Type B pancreatic cell (in vitro differentiated cells): Measurements from ENCODE around the gene SMC6. TPM values are rescaled to one million over a fixed set of nuclear protein-coding genes. Genes with fewer than 3 reads are reported as not detected.

ENCODE experiments used
- DNase-seq: peaks from one replicate; pipeline ENCODE4 v3.0.0; 2021; ENCODE audit warnings: mixed read lengths; ENCODE audit not compliant: unreplicated experiment; ENCODE audit errors: extremely low spot score
- H3K27ac Mint-ChIP-seq: 2 replicates; pipeline ENCODE4 v1.8.0; 2021; ENCODE audit warnings: mild to moderate bottlenecking, mixed read lengths
- H3K27me3 Mint-ChIP-seq: 2 replicates; pipeline ENCODE4 v1.8.0; 2021; ENCODE audit warnings: mixed read lengths
- H3K36me3 Mint-ChIP-seq: 2 replicates; pipeline ENCODE4 v1.8.0; 2021; ENCODE audit warnings: mixed read lengths
- H3K4me1 Mint-ChIP-seq: one replicate; pipeline ENCODE4 v1.8.0; 2021; ENCODE audit warnings: mixed read lengths; ENCODE audit not compliant: unreplicated experiment
- H3K4me3 Mint-ChIP-seq: 2 replicates; pipeline ENCODE4 v1.8.0; 2021; ENCODE audit warnings: mild to moderate bottlenecking, mixed read lengths
- H3K9me3 Mint-ChIP-seq: 2 replicates; pipeline ENCODE4 v1.8.0; 2021; ENCODE audit warnings: mixed read lengths
- total RNA-seq: library from RNA; stranded (reverse); gene quantifications from 2 replicates; pipeline ENCODE4 v1.2.1, GENCODE V29; 2021; ENCODE audit warnings: low replicate concordance
- TF ChIP-seq, protein P1 (sequence below): fragments of 200-600 bp; sonication (generic); conservative IDR thresholded peaks from 2 replicates; pipeline ENCODE4 v1.5.0; 2021; ENCODE audit warnings: antibody characterized with exemption, mild to moderate bottlenecking

SMC6 gene
- total RNA-seq, 1 donor from 2014 or later: 30.5 TPM

- Mint-ChIP-seq H3K27me3 (no peaks in the 10 kb centered on the region), H3K4me1 (no peaks in the 10 kb centered on the region), H3K9me3 (no peaks in the 10 kb centered on the region), H3K36me3 (peaks cover 18% of the 10 kb centered on the region), H3K4me3 (no peak overlapping the region), H3K27ac (no peak overlapping the region)
- no peak for DNase-seq
- TF ChIP-seq, protein P1, sequence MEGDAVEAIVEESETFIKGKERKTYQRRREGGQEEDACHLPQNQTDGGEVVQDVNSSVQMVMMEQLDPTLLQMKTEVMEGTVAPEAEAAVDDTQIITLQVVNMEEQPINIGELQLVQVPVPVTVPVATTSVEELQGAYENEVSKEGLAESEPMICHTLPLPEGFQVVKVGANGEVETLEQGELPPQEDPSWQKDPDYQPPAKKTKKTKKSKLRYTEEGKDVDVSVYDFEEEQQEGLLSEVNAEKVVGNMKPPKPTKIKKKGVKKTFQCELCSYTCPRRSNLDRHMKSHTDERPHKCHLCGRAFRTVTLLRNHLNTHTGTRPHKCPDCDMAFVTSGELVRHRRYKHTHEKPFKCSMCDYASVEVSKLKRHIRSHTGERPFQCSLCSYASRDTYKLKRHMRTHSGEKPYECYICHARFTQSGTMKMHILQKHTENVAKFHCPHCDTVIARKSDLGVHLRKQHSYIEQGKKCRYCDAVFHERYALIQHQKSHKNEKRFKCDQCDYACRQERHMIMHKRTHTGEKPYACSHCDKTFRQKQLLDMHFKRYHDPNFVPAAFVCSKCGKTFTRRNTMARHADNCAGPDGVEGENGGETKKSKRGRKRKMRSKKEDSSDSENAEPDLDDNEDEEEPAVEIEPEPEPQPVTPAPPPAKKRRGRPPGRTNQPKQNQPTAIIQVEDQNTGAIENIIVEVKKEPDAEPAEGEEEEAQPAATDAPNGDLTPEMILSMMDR: no peak
Observed at GRCh38 chr2:17733599-17733998, 20.0 kb downstream of the SMC6 start.

GRCh38 chr2:17729880-17730279 lies 23.7 kb downstream of the SMC6 start:
- H3K36me3 Mint-ChIP-seq: peaks cover 19% of the 10 kb centered on the region

GRCh38 chr2:17728210-17728609 lies 25.4 kb downstream of the SMC6 start:
- Mint-ChIP-seq H3K27ac (no peak overlapping the region), H3K4me1 (no peaks in the 10 kb centered on the region), H3K36me3 (peaks cover 15% of the 10 kb centered on the region), H3K4me3 (no peak overlapping the region), H3K9me3 (no peaks in the 10 kb centered on the region), H3K27me3 (no peaks in the 10 kb centered on the region)
- no peak for DNase-seq
- TF ChIP-seq, protein P1: no peak

More at GRCh38 chr2:17729880-17730279, 23.7 kb downstream of the SMC6 start:
- H3K27ac Mint-ChIP-seq: no peak overlapping the region
- H3K4me3 Mint-ChIP-seq: no peak overlapping the region
- H3K27me3 Mint-ChIP-seq: no peaks in the 10 kb centered on the region
- H3K9me3 Mint-ChIP-seq: no peaks in the 10 kb centered on the region
- DNase-seq: no peak
- TF ChIP-seq, protein P1: no peak
- no peaks in the 10 kb centered on the region for H3K4me1 Mint-ChIP-seq

DNA sequence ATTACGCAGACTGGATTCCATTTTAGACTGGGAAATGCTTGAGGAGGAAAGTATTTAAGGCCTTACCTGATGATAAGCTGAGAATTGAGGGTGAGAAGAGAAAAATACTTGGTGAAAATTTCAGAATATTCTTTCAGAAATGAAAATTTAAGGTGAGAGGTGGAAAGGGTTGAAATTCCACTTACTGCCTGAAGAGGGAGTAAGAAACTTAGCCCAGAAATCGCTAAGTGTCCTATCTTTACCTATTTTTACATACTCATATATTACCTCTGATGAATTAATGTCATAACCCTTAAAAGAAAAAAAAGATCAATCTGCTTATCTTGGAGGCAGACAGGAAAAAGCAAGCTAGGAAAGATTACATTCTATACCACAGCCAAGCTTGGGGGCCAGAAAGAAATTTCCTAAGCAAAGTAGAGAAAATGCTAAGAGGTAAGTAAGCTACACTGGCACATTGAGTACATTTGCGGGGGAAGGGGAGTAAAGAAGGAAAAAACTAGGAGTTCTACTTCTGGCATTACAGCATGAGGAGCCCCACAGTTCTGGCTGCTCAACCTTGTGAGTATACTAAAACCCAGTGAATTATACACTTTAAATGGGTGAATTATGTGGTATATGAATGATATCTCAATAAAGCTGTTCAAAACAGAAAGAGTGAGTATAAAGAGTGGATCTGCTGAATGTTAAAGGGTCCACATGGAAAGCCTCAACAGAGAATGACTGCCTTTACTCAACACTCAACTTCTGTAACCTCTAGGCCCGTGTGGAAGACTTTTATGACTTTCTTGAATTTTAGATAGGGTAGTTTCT lies 33.8 kb downstream of the SMC6 start:
- H3K27ac Mint-ChIP-seq: no peak overlapping the region
- no peaks in the 10 kb centered on the region for H3K27me3 Mint-ChIP-seq
- no peak overlapping the region for H3K4me3 Mint-ChIP-seq
- no peaks in the 10 kb centered on the region for H3K9me3 Mint-ChIP-seq
- TF ChIP-seq, protein P1: peak; percentile 84
- no peaks in the 10 kb centered on the region for H3K4me1 Mint-ChIP-seq
- H3K36me3 Mint-ChIP-seq: no peaks in the 10 kb centered on the region
- DNase-seq: no peak

DNA sequence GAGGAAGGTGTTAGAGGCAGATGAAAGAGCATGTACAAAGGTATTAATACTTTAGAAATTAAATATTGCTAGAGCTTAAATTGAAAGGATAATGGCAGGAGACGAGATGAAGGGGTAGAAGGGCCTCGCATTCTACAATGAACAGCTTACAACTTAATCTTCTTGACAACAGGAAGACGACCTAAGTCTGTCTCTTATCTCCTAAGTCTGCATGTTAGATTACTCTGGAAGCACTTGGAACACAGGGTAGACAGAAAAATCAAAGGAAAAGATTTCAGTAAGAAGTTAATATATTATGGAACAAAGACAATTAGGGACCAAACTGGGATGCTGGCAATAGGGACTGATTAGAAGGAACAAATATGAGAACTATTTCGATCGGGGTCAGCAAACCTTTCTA lies 34.9 kb downstream of the SMC6 start:
- Mint-ChIP-seq H3K4me3 (no peak overlapping the region), H3K9me3 (no peaks in the 10 kb centered on the region), H3K4me1 (no peaks in the 10 kb centered on the region), H3K27ac (no peak overlapping the region), H3K27me3 (no peaks in the 10 kb centered on the region), H3K36me3 (peaks cover 7% of the 10 kb centered on the region)
- DNase-seq: no peak
- TF ChIP-seq, protein P1: no peak
